HFFc6 (cell line): Measurements from ENCODE around the gene FGGY. TPM values are rescaled to one million over a fixed set of nuclear protein-coding genes. Genes with fewer than 3 reads are reported as not detected.
A peak's percentile ranks its signal among the peaks of the same experiment; 100 is the strongest.

Source experiments
- DNase-seq: peaks from one replicate; pipeline ENCODE4 v3.0.0-alpha.2; 2018
- H3K27ac Mint-ChIP-seq: 2 replicates; pipeline ENCODE4 v1.8.0; 2020; ENCODE audit warnings: mild to moderate bottlenecking, mixed read lengths
- H3K27me3 Mint-ChIP-seq: 2 replicates; pipeline ENCODE4 v1.8.0; 2021; ENCODE audit warnings: mild to moderate bottlenecking, moderate library complexity, mixed read lengths; ENCODE audit not compliant: insufficient read depth
- H3K36me3 Mint-ChIP-seq: 2 replicates; pipeline ENCODE4 v1.8.0; 2021; ENCODE audit warnings: low read depth, mixed read lengths
- H3K4me1 Mint-ChIP-seq: 2 replicates; pipeline ENCODE4 v1.8.0; 2020; ENCODE audit warnings: low read depth, mixed read lengths
- H3K4me3 Mint-ChIP-seq: 2 replicates; pipeline ENCODE4 v1.8.0; 2020; ENCODE audit warnings: mild to moderate bottlenecking, moderate library complexity, mixed read lengths
- H3K9me3 Mint-ChIP-seq: 2 replicates; pipeline ENCODE4 v1.8.0; 2020; ENCODE audit warnings: mild to moderate bottlenecking, mixed read lengths
- total RNA-seq, 6 experiments: library from RNA; stranded (reverse); fragmentation: NEBNext Ultra II Directional; extraction: Animal tissue kit (Norgen Biotek cat#: 25700); gene quantifications; 2 replicates in 1 of 6; 3 replicates in 5 of 6; pipeline ENCODE4 v1.2.3, GENCODE V29; 2021
- TF ChIP-seq, protein P1 (sequence below): fragments of 200-600 bp; sonication (generic); IDR thresholded peaks from 2 replicates; pipeline ENCODE4 v1.5.0; 2021; ENCODE audit warnings: antibody characterized with exemption, mild to moderate bottlenecking

FGGY gene
- total RNA-seq, 6 experiments from 2014 or later, result 16.4 to 20.1 (median 18.7) TPM

DNA sequence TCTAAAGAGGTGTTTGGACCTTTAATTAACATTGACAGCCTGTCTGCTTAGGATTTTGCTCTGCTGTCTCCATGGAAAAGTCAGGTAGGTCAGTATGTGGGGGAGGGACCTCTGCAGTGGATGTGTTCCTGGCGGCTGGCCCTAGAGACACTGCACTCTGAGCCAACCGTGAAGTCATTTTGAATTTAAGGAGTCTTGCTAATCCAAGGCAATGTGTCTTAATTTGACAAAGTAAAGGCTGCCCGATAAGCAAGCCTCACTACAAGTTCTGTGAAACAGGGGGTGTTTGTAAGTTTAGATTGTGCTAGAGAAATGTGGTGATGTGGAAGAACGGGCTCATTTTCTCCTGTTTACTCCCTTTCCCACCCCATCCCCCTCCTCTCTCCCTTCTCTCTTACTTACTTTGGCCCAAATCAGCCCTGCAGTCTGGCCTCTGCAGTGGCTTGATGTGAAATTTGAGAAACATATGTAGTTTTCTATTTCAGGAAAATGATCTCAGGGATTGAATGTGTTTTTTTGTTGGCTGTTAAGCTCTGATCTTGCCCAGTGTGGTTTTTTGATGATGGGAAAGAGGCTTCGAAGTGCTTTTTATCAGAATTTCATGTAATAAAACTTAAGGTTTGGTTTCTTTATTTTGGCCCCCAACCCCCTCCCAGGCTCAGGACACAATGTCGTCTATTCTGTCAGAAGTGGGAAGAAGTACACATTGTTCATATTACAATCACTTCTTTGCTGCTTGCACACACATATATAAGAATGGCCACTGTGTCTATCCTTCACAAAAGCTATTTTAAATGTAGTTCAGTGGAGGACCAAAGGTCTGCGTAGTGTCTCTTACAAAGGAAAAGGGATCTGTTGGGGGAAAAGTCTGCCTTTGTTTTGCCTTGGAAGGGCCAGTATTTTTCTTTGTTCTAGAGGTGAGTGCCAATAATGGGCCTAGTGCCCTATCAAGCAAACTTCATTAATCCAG is 96.6 kb downstream of the FGGY start:
- Mint-ChIP-seq H3K27ac (peak overlapping the region; percentile 73), H3K4me3 (peak overlapping the region; percentile 42; the same call in 1 of the 2 replicates), H3K36me3 (no peaks in the 10 kb centered on the region), H3K27me3 (no peaks in the 10 kb centered on the region; the same call in 1 of the 2 replicates), H3K4me1 (peaks cover 40% of the 10 kb centered on the region), H3K9me3 (no peaks in the 10 kb centered on the region)
- peak; percentile 58 for DNase-seq
- TF ChIP-seq, protein P1, sequence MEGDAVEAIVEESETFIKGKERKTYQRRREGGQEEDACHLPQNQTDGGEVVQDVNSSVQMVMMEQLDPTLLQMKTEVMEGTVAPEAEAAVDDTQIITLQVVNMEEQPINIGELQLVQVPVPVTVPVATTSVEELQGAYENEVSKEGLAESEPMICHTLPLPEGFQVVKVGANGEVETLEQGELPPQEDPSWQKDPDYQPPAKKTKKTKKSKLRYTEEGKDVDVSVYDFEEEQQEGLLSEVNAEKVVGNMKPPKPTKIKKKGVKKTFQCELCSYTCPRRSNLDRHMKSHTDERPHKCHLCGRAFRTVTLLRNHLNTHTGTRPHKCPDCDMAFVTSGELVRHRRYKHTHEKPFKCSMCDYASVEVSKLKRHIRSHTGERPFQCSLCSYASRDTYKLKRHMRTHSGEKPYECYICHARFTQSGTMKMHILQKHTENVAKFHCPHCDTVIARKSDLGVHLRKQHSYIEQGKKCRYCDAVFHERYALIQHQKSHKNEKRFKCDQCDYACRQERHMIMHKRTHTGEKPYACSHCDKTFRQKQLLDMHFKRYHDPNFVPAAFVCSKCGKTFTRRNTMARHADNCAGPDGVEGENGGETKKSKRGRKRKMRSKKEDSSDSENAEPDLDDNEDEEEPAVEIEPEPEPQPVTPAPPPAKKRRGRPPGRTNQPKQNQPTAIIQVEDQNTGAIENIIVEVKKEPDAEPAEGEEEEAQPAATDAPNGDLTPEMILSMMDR, result no peak

DNA sequence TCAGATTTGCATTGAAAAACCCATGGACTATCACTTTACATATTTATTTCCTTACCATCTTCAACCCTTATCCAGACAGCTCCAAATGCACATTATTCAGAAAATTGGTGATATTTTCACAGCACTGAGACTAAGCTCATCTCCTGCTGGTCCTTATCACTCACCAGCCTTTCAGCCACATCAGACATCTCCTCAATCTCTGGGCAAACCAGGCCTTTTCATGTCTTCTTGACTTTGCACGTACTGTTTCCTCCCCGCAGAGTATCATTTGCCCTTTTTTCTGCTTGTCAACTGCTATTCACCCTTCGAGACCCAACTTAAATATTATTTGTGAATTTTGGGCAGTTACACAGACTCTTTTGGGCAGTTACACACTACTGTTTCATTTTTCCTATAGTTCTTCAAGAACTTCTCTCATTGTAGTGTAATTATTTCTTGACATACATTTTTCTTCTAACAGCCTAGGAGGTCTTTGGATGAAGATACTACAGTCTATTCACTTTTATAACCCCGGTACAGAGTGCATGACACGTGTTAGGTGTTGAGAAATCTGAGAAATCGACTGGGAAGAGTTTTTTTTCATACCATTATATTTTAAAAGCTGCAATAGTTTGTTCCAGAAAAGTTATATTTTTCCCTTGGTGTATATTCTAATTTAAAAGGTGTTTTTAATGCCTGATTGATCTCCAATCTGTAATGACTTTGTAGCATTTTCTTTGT is 98.0 kb downstream of the FGGY start:
- H3K27ac Mint-ChIP-seq, result no peak overlapping the region
- no peak for DNase-seq
- H3K4me3 Mint-ChIP-seq, result no peak overlapping the region
- H3K27me3 Mint-ChIP-seq, result no peaks in the 10 kb centered on the region; the same call in 1 of the 2 replicates
- peaks cover 34% of the 10 kb centered on the region for H3K4me1 Mint-ChIP-seq
- TF ChIP-seq, protein P1, result no peak
- H3K9me3 Mint-ChIP-seq, result no peaks in the 10 kb centered on the region
- no peaks in the 10 kb centered on the region for H3K36me3 Mint-ChIP-seq

DNA sequence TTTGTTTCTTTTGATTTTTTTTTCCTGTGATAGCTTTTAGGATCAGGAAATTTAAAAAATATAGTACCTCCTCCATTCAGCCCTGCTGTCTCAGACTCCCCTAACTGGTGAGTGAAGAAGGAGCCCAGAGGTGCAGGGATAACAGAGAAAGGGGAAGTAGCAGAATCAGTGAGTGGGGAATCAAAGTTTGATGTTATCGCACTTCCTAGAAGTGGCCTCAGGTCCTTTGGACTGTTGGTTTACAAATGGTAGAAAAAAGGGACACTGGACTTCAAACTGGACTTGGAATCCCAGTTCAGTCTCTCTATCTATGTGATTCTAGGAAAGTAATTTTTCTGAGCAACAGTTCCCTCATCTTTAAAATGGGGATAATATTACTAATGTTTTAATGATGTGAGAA is 99.5 kb downstream of the FGGY start:
- TF ChIP-seq, protein P1, result no peak
- Mint-ChIP-seq H3K36me3 (no peaks in the 10 kb centered on the region), H3K27ac (no peak overlapping the region), H3K9me3 (no peaks in the 10 kb centered on the region), H3K27me3 (no peaks in the 10 kb centered on the region; the same call in 1 of the 2 replicates), H3K4me1 (peaks cover 25% of the 10 kb centered on the region), H3K4me3 (no peak overlapping the region)
- DNase-seq, result no peak

DNA sequence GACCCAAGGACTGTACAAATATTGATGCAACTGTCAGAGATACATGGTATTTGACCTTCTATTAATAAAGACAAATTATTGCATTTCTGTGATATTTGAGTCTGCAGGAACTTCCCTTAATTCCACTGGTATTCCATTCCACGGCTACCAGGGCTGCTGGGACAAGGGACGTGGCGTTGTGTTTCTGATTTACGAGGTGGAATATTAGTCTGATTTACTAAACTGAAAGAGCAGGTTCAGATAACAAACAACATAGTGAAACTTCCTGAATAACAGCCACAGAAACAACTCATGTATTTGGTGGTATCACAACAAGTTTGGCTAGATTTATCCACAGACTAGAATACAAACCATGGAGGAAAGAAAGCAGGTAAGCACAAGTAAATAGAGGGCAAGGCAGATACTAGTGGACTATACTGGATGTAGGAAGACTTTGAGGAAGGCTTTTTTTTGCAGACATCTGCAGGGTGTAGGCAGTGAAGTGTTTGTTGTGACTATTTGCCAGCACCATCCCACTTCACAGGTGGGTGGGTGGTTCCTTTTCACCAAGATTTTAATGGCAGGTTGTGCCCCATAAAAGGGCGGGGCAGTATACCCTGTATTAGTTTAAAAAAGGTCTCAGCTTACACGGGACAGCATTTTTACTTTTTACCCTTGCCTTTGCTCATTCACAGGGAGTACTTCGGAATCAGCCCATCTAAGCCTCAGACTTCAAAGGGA is 100.4 kb downstream of the FGGY start:
- Mint-ChIP-seq H3K9me3 (no peaks in the 10 kb centered on the region), H3K4me1 (peaks cover 29% of the 10 kb centered on the region), H3K27me3 (no peaks in the 10 kb centered on the region; the same call in 1 of the 2 replicates), H3K36me3 (no peaks in the 10 kb centered on the region), H3K27ac (no peak overlapping the region), H3K4me3 (no peak overlapping the region)
- no peak for DNase-seq
- TF ChIP-seq, protein P1, result no peak

DNA sequence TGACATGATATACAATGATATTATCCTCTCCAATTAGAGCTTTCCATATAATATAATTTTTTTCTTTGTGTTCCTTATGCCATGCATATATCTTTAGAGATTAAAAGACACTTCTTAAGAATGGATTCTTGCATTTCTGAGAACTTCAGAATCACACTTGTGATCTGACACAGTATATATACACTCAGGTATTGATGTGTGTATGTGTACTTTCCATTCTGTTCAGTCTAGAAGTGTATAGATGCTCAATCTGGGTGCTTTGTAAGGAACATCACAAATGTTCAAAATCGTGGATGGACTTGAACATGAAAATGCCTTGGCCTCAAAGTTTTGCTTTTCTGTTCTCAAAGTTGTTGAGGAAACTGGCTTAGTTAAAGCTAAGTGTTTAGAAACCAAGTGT is 102.7 kb downstream of the FGGY start:
- Mint-ChIP-seq H3K36me3 (no peaks in the 10 kb centered on the region), H3K27ac (no peak overlapping the region), H3K4me3 (no peak overlapping the region), H3K27me3 (no peaks in the 10 kb centered on the region), H3K9me3 (no peaks in the 10 kb centered on the region), H3K4me1 (peaks cover 23% of the 10 kb centered on the region)
- no peak for DNase-seq
- TF ChIP-seq, protein P1, result no peak
